IMR-90 (cell line): Measurements from ENCODE around the gene ACAD9. TPM values are rescaled to one million over a fixed set of nuclear protein-coding genes. Genes with fewer than 3 reads are reported as not detected.

ENCODE experiments used
- ATAC-seq: fragments of 200-7000 bp; cut with Tn5 transposase; 2 replicates; pipeline ENCODE4 v1.9.1; 2020; ENCODE audit warnings: low read depth, mild to moderate bottlenecking, moderate library complexity
- BruUV-seq: library from RNA; stranded (reverse); fragments of 400-500 nt; replicated peaks from 2 replicates; lab custom pipeline; 2021; lab: Mats Ljungman, UMichigan
- CTCF ChIA-PET: fragments of 300-600 bp; formaldehyde crosslinking; extraction: SDS; loops from one replicate; lab custom pipeline; 2021; ENCODE audit warnings: antibody characterized with exemption; lab: Yijun Ruan, JAX
- POLR2A ChIA-PET: fragments of 300-600 bp; sonication (Branson Sonifier 250); formaldehyde crosslinking; loops from one replicate; lab custom pipeline; 2022; ENCODE audit warnings: antibody characterized with exemption; ENCODE audit not compliant: unreplicated experiment; lab: Charles Lee
- DNase-seq: peaks from one replicate; pipeline ENCODE4 v3.0.0; 2013
- H2AFZ ChIP-seq: replicated peaks from 2 replicates; pipeline ENCODE3; 2013; ENCODE audit warnings: low read length, mild to moderate bottlenecking; ENCODE audit not compliant: poor library complexity
- H2AK5ac ChIP-seq: 2 replicates; pipeline ENCODE4 v1.6.1; 2013; ENCODE audit warnings: low read depth, low read length, inconsistent platforms
- H2AK9ac ChIP-seq: replicated peaks from 2 replicates; pipeline ENCODE3; 2013; ENCODE audit warnings: mild to moderate bottlenecking, low read depth, low read length, moderate library complexity; ENCODE audit not compliant: poor library complexity
- H2BK120ac ChIP-seq: 2 replicates; pipeline ENCODE4 v1.6.1; 2013; ENCODE audit warnings: low read depth, low read length, inconsistent platforms
- H2BK15ac ChIP-seq: 3 replicates; pipeline ENCODE4 v1.6.1; 2013; ENCODE audit warnings: low read depth, low read length, inconsistent platforms
- H2BK20ac ChIP-seq: 2 replicates; pipeline ENCODE4 v1.6.1; 2013; ENCODE audit warnings: low read depth, mild to moderate bottlenecking, inconsistent platforms, low read length, moderate library complexity
- H2BK5ac ChIP-seq: 2 replicates; pipeline ENCODE4 v1.6.1; 2013; ENCODE audit warnings: mild to moderate bottlenecking, low read depth, low read length, inconsistent platforms; ENCODE audit not compliant: poor library complexity, severe bottlenecking
- H3K14ac ChIP-seq: replicated peaks from 2 replicates; pipeline ENCODE4 v1.6.1; 2013; ENCODE audit warnings: low read depth, low read length, inconsistent platforms
- H3K18ac ChIP-seq: 2 replicates; pipeline ENCODE4 v1.6.1; 2013; ENCODE audit warnings: low read depth, low read length, control low read depth
- H3K23ac ChIP-seq: 2 replicates; pipeline ENCODE4 v1.6.1; 2013; ENCODE audit warnings: low read depth, low read length, inconsistent platforms
- H3K27ac ChIP-seq: 2 replicates; pipeline ENCODE4 v1.5.1; 2013; ENCODE audit warnings: mild to moderate bottlenecking, control low read depth, low read length; ENCODE audit not compliant: insufficient read depth
- H3K27me3 ChIP-seq: 2 replicates; pipeline ENCODE4 v1.6.1; 2013; ENCODE audit warnings: low read length; ENCODE audit not compliant: control insufficient read depth, insufficient read depth
- H3K36me3 ChIP-seq: 2 replicates; pipeline ENCODE4 v1.6.1; 2013; ENCODE audit warnings: low read length, mixed read lengths; ENCODE audit not compliant: control insufficient read depth, insufficient read depth
- H3K4ac ChIP-seq: 2 replicates; pipeline ENCODE4 v1.6.1; 2013; ENCODE audit warnings: low read depth, low read length, inconsistent platforms
- H3K4me1 ChIP-seq: 2 replicates; pipeline ENCODE4 v1.6.1; 2013; ENCODE audit warnings: low read length, mixed read lengths; ENCODE audit not compliant: control insufficient read depth, insufficient read depth
- H3K4me2 ChIP-seq: 2 replicates; pipeline ENCODE4 v1.6.1; 2013; ENCODE audit warnings: low read depth, mild to moderate bottlenecking, control low read depth, low read length, moderate library complexity
- H3K4me3 ChIP-seq: 2 replicates; pipeline ENCODE4 v1.5.1; 2013; ENCODE audit warnings: low read depth, mild to moderate bottlenecking, control low read depth, low read length, moderate library complexity; ENCODE audit not compliant: insufficient read depth
- H3K56ac ChIP-seq: 2 replicates; pipeline ENCODE4 v1.6.1; 2013; ENCODE audit warnings: low read length, inconsistent platforms; ENCODE audit not compliant: insufficient read depth; ENCODE audit errors: extremely low read depth
- H3K79me1 ChIP-seq, 2 experiments: 2 replicates each; pipeline ENCODE4 v1.6.1; 2013; ENCODE audit warnings: low read length in 2 of 2, inconsistent platforms in 1 of 2, low read depth in 1 of 2
- H3K9ac ChIP-seq: 2 replicates; pipeline ENCODE4 v1.6.1; 2013; ENCODE audit warnings: low read depth, low read length, control low read depth
- H3K9me1 ChIP-seq: 2 replicates; pipeline ENCODE4 v1.6.1; 2013; ENCODE audit warnings: low read length, inconsistent platforms; ENCODE audit not compliant: insufficient read depth
- H3K9me3 ChIP-seq: 2 replicates; pipeline ENCODE4 v1.6.1; 2013; ENCODE audit warnings: low read length; ENCODE audit not compliant: control insufficient read depth, insufficient read depth
- H4K20me1 ChIP-seq: 2 replicates; pipeline ENCODE4 v1.6.1; 2013; ENCODE audit warnings: low read length, inconsistent platforms; ENCODE audit not compliant: insufficient read depth
- H4K5ac ChIP-seq: 2 replicates; pipeline ENCODE4 v1.6.1; 2013; ENCODE audit warnings: mild to moderate bottlenecking, low read depth, low read length, control low read depth
- H4K8ac ChIP-seq, 2 experiments: 2 replicates each; pipeline ENCODE4 v1.6.1; 2013; ENCODE audit warnings: low read depth in 2 of 2, low read length in 2 of 2, control low read depth in 1 of 2, inconsistent platforms in 1 of 2
- H4K91ac ChIP-seq: 2 replicates; pipeline ENCODE4 v1.6.1; 2013; ENCODE audit warnings: low read depth, low read length, inconsistent platforms; ENCODE audit not compliant: insufficient read depth
- BHLHE40 ChIP-seq: fragments of 150-350 bp; IDR thresholded peaks from 2 replicates; pipeline ENCODE4 v1.6.1; 2016; ENCODE audit warnings: mild to moderate bottlenecking, low read depth, low read length
- CEBPB ChIP-seq: IDR thresholded peaks from 2 replicates; pipeline ENCODE4 v1.6.1; 2012; ENCODE audit warnings: low read depth, low read length, improper control_type of control experiment
- MAFK ChIP-seq: IDR thresholded peaks from 2 replicates; pipeline ENCODE4 v1.6.1; 2012; ENCODE audit warnings: low read depth, low read length, improper control_type of control experiment
- MAZ ChIP-seq: IDR thresholded peaks from 2 replicates; pipeline ENCODE4 v1.6.1; 2012; ENCODE audit warnings: low read depth, mild to moderate bottlenecking, low read length, improper control_type of control experiment, moderate library complexity, borderline replicate concordance
- MXI1 ChIP-seq: IDR thresholded peaks from 2 replicates; pipeline ENCODE4 v1.6.1; 2012; ENCODE audit warnings: low read depth, mild to moderate bottlenecking, low read length, moderate library complexity, borderline replicate concordance
- NFE2L2 ChIP-seq: fragments of 150-350 bp; IDR thresholded peaks from 2 replicates; pipeline ENCODE4 v1.6.1; 2016; ENCODE audit warnings: low read depth, mild to moderate bottlenecking, low read length
- POLR2A ChIP-seq: IDR thresholded peaks from 2 replicates; pipeline ENCODE4 v1.6.1; 2012; ENCODE audit warnings: mild to moderate bottlenecking, low read depth, low read length
- RAD21 ChIP-seq: IDR thresholded peaks from 2 replicates; pipeline ENCODE4 v1.6.1; 2012; ENCODE audit warnings: low read length, improper control_type of control experiment
- RCOR1 ChIP-seq: IDR thresholded peaks from 2 replicates; pipeline ENCODE4 v1.6.1; 2012; ENCODE audit warnings: mild to moderate bottlenecking, low read length, improper control_type of control experiment; ENCODE audit not compliant: insufficient replicate concordance
- SMC3 ChIP-seq: fragments of 150-350 bp; IDR thresholded peaks from 2 replicates; pipeline ENCODE4 v1.6.1; 2016; ENCODE audit warnings: low read depth, mild to moderate bottlenecking, antibody characterized with exemption, low read length, moderate library complexity
- WGBS, 2 experiments: methylation state at CpG; one replicate each; pipeline versions ENCODE4 v1.1.5 to v1.1.7; 2013; ENCODE audit warnings: missing lambda C conversion rate in 2 of 2; ENCODE audit not compliant: insufficient read length in 1 of 2; ENCODE audit errors: extremely low coverage in 2 of 2; 5-methylcytosine and 5-hydroxymethylcytosine counted together
- dilution Hi-C: fragments of 300-500 bp; cut with HindIII; formaldehyde crosslinking; loops from one replicate; pipeline ENCODE4 v1.14.3; 2018; ENCODE audit warnings: low sequenced_read_pairs; ENCODE audit not compliant: unreplicated experiment
- in situ Hi-C: fragments of 300-500 bp; cut with MboI; formaldehyde crosslinking; loops from 3 replicates; pipeline ENCODE4 v1.14.3; 2019; ENCODE audit warnings: low sequenced_read_pairs, inconsistent platforms, mixed read lengths
- intact Hi-C: fragments of 100-400 bp; cut with micrococcal nuclease; formaldehyde crosslinking; loops from 2 replicates; pipeline ENCODE4 v1.10.0; 2022
- polyA plus RNA-seq, 3 experiments: library from polyadenylated mRNA; depleted of rRNA; stranded (reverse); fragments of >200 nt; gene quantifications; 2 replicates each; pipeline ENCODE4 v1.2.3, GENCODE V29; 2012; ENCODE audit warnings: low replicate concordance in 1 of 3
- total RNA-seq: library from RNA; depleted of rRNA; stranded (reverse); fragments of >200 nt; gene quantifications from 2 replicates; pipeline ENCODE4 v1.2.3, GENCODE V29; 2012
- TF ChIP-seq, protein P1 (sequence below): conservative IDR thresholded peaks from 2 replicates; pipeline ENCODE4 v1.5.1; 2012; ENCODE audit warnings: mild to moderate bottlenecking, low read depth, low read length, improper control_type of control experiment
- TF ChIP-seq, protein P2 (sequence below): fragments of 150-350 bp; IDR thresholded peaks from 2 replicates; pipeline ENCODE4 v1.6.1; 2017; ENCODE audit warnings: mild to moderate bottlenecking, antibody characterized with exemption, low read length, low read depth

Gene ACAD9
- total and polyA plus RNA-seq, 2 of the 4 experiments (the other 2 are of a cell fraction), result 31.2 to 41.3 TPM

DNA sequence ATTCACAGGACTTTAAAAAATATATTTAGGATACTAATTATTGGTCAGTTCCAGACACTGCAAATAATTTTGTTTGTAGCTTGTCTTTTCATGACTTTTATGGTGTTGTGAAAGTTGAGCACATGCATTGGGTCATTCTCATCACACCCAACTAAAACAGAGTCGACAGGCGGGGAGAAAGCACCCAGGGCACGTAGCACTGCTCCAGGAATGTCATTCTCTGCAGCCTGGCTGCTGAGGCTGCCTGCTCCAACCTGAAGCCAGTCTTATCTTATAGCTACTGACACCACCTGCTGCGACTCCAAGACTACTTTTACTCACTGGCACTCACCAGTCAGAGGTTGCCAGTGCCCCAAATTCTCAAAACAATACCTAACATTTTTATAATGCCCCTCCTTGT, 56.9 kb downstream of the ACAD9 start:
- Histone ChIP-seq H2AK5ac (no peak overlapping the region), H3K9me3 (no peaks in the 10 kb centered on the region), H3K27me3 (peaks cover 28% of the 10 kb centered on the region), H3K18ac (no peak overlapping the region), H3K4me1 (no peaks in the 10 kb centered on the region), H2BK120ac (no peak overlapping the region), H2BK20ac (no peak overlapping the region), H2AK9ac (no peak overlapping the region), H3K36me3 (no peaks in the 10 kb centered on the region), H3K9me1 (no peaks in the 10 kb centered on the region), H4K5ac (no peak overlapping the region), H4K20me1 (no peaks in the 10 kb centered on the region; the same call in 1 of the 2 replicates), H3K14ac (no peak overlapping the region), H3K27ac (no peak overlapping the region), H3K56ac (no peak overlapping the region), H2AFZ (no peak overlapping the region), H3K23ac (no peak overlapping the region), H4K91ac (no peak overlapping the region), H4K8ac (no peak overlapping the region), H3K4me3 (no peak overlapping the region), H3K4me2 (no peak overlapping the region), H3K79me1 (no peaks in the 10 kb centered on the region), H3K9ac (no peak overlapping the region), H2BK15ac (no peak overlapping the region), H3K4ac (no peak overlapping the region), H2BK5ac (no peak overlapping the region)
- BruUV-seq, result no TSS peak
- TF ChIP-seq RAD21, result no peak
- TF ChIP-seq SMC3, result no peak
- no peak for TF ChIP-seq MXI1
- TF ChIP-seq NFE2L2, result no peak
- TF ChIP-seq POLR2A, result no peak
- TF ChIP-seq MAFK, result no peak
- TF ChIP-seq RCOR1, result no peak
- TF ChIP-seq MAZ, result no peak
- TF ChIP-seq CEBPB, result no peak
- TF ChIP-seq, protein P1, sequence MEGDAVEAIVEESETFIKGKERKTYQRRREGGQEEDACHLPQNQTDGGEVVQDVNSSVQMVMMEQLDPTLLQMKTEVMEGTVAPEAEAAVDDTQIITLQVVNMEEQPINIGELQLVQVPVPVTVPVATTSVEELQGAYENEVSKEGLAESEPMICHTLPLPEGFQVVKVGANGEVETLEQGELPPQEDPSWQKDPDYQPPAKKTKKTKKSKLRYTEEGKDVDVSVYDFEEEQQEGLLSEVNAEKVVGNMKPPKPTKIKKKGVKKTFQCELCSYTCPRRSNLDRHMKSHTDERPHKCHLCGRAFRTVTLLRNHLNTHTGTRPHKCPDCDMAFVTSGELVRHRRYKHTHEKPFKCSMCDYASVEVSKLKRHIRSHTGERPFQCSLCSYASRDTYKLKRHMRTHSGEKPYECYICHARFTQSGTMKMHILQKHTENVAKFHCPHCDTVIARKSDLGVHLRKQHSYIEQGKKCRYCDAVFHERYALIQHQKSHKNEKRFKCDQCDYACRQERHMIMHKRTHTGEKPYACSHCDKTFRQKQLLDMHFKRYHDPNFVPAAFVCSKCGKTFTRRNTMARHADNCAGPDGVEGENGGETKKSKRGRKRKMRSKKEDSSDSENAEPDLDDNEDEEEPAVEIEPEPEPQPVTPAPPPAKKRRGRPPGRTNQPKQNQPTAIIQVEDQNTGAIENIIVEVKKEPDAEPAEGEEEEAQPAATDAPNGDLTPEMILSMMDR, result no peak
- no peak for TF ChIP-seq BHLHE40
- TF ChIP-seq, protein P2, sequence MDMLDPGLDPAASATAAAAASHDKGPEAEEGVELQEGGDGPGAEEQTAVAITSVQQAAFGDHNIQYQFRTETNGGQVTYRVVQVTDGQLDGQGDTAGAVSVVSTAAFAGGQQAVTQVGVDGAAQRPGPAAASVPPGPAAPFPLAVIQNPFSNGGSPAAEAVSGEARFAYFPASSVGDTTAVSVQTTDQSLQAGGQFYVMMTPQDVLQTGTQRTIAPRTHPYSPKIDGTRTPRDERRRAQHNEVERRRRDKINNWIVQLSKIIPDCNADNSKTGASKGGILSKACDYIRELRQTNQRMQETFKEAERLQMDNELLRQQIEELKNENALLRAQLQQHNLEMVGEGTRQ, result no peak
- 0% methylated on average over 1 of the region's 4 CpGs; no CpG with 5 or more reads in 1 of the 2 experiments for WGBS, 2 experiments
- ATAC-seq (no peak), DNase-seq (no peak)
- dilution Hi-C loops (no loop called here), intact Hi-C loops (no loop called here), in situ Hi-C loops (no loop called here)
- ChIA-PET POLR2A (no interaction called here), CTCF (no interaction called here)
